Measurements from ENCODE around the gene EFTUD2. TPM values are rescaled to one million over a fixed set of nuclear protein-coding genes. Genes with fewer than 3 reads are reported as not detected.

The EFTUD2 gene
- total and polyA plus RNA-seq, 9 of the 15 experiments (the other 6 are each of a cell fraction or from before 2014, with no cell fraction given), result 65.8 to 362 (median 218) TPM

DNA sequence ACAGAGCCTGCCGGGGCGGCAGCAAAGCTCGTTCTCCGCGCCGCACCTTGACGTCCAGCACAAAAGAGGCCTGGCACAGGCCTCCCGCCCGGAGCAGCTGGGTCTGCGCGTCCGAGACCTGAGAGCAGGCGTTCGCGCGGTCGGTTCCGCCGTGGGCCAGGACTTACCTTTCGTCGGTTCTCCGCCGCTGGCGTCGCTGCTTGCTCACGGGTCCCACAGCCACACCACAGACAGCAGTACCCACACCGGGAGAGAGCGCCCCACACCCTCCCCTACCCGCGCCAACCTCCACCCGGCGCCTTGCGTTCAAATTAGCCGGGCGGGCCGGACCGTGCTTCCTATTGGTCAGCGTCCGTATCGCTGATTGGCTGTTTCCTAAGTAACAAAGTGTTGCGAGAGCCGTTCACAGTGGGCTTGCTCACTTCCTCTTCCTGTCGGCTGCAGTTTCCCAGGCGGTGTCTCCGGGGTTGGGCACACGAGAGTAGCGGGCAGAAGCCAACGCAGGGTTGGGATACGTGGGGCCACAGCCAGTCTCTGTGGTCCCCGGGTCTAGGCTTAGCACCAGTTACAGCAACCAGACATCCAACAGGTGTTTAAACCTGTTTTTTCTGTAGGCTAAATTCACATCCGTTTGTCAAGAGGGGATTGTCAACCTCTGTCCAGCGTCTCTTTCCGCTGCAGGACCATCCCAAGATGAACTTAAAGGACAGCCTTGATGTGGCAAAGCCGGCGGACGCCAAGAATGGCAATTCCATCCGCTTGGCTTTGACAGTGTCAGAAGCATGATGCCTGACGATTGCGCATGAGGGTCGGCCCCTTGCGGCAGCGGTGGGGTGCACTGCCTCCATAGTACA is 48.4 kb upstream of the EFTUD2 start, which contains the start of gene KIF18B (continued):
- TF ChIP-seq ZNF785 (CRISPR knock-in tag; IDR thresholded peaks at IDR 0.05), result no peak
- TF ChIP-seq TOE1 (IDR thresholded peaks at IDR 0.05; ENCODE audit: borderline replicate concordance), result peak; percentile 30; the same call in 1 of the 2 replicates
- peak; percentile 79; the same call in 1 of the 2 replicates for TF ChIP-seq TOE1 (CRISPR knock-in tag; IDR thresholded peaks at IDR 0.05; ENCODE audit: borderline replicate concordance, low read depth)
- peak; percentile 83 for TF ChIP-seq ASH1L (IDR thresholded peaks at IDR 0.05; ENCODE audit: borderline replicate concordance, low read depth, partially characterized antibody)
- TF ChIP-seq NFATC3 (IDR thresholded peaks at IDR 0.05), result no peak
- 0 out of 2 replicates have a peak, but pooled peaks have one; percentile 34 for TF ChIP-seq HDGF (IDR thresholded peaks at IDR 0.05)
- no peak for TF ChIP-seq TARDBP (IDR thresholded peaks at IDR 0.05)
- peak; percentile 60; the same call in 1 of the 2 replicates for TF ChIP-seq JUND (IDR thresholded peaks at IDR 0.05; ENCODE audit: borderline replicate concordance, low read depth, low read length)
- no peak; the same call in 2 of the 3 replicates for TF ChIP-seq JUND (tag; IDR thresholded peaks at IDR 0.05; ENCODE audit: borderline replicate concordance, low read depth, low read length)
- TF ChIP-seq SIX5 (IDR thresholded peaks at IDR 0.05; ENCODE audit: borderline replicate concordance in 1 of 2, insufficient read depth in 1 of 2, low read depth in 1 of 2, low read length in 2 of 2), result no peak
- TF ChIP-seq ZNF76 (CRISPR knock-in tag; IDR thresholded peaks at IDR 0.05; ENCODE audit: borderline replicate concordance), result no peak
- peak; percentile 33 for TF ChIP-seq FOSL1 (tag; conservative IDR thresholded peaks at IDR 0.05)
- no peak for TF ChIP-seq EZH2 (IDR thresholded peaks at IDR 0.05; ENCODE audit: borderline replicate concordance, low read depth, low read length)
- no peak for TF ChIP-seq ZNF140 (CRISPR knock-in tag; IDR thresholded peaks at IDR 0.05)
- no peak for TF ChIP-seq ZZZ3 (IDR thresholded peaks at IDR 0.05)
- peak; percentile 83 for TF ChIP-seq RFX1 (IDR thresholded peaks at IDR 0.05)
- peak; percentile 84; a peak in 3 of 4 replicates for TF ChIP-seq SIN3A (IDR thresholded peaks at IDR 0.05; ENCODE audit: borderline replicate concordance in 2 of 2, control insufficient read depth in 1 of 2, low read depth in 2 of 2, low read length in 2 of 2)
- TF ChIP-seq CREB5 (CRISPR knock-in tag; IDR thresholded peaks at IDR 0.05), result no peak
- TF ChIP-seq MECOM (CRISPR knock-in tag; IDR thresholded peaks at IDR 0.05), result no peak
- no peak for TF ChIP-seq ZNF780A (CRISPR knock-in tag; IDR thresholded peaks at IDR 0.05)
- 0 out of 2 replicates have a peak, but pooled peaks have one; percentile 5 for TF ChIP-seq STAG1 (CRISPR knock-in tag; IDR thresholded peaks at IDR 0.05; ENCODE audit: borderline replicate concordance)
- TF ChIP-seq JUNB (CRISPR knock-in tag; conservative IDR thresholded peaks at IDR 0.05), result no peak
- TF ChIP-seq ELF4 (CRISPR knock-in tag; IDR thresholded peaks at IDR 0.05), result peak; percentile 88
- TF ChIP-seq CTCF (IDR thresholded peaks at IDR 0.05 in 2 of 3, conservative IDR thresholded peaks at IDR 0.05 in 1 of 3; ENCODE audit: insufficient read depth in 2 of 3, low read depth in 1 of 3, low read length in 3 of 3), result peak in 2 of 3 experiments; percentile 10 to 32; a peak in 2 of 6 replicates
- no peak for TF ChIP-seq SMC3 (conservative IDR thresholded peaks at IDR 0.05; ENCODE audit: insufficient read depth, low read depth, low read length)
- no peak for TF ChIP-seq ZNF174 (CRISPR knock-in tag; IDR thresholded peaks at IDR 0.05)

All from K562 (cell line).